LoVo (cell line): ENCODE data around the gene RIC3.
"Not testable (repeated sequence)": the region's sequence is repeated elsewhere in the genome, so short reads cannot be mapped to it uniquely, and the experiment has no call there.

Experiments used
- DNase-seq: peaks from one replicate; pipeline ENCODE4 v3.0.0-alpha.2; 2016; ENCODE audit warnings: low spot score

The RIC3 gene

DNA sequence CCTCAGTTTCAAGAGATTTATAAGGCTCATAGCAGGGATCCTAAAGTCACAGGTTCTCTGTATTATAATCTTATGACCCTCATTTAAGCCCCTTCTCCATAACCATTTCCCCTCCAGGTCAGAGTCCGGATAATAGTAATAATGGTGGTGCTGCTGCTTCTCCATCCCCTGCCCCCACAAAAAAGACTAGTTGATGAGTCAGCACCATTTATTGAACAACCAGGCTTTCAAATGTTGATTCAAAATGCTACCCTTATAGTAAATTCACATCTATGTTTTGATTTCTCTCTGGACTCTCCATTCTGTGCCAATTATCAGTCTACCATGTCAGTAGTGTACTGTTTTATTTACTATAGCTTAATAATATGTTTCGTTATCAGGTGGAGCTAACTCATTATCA is 17.6 kb upstream of the RIC3 start:
- no peak for DNase-seq

DNA sequence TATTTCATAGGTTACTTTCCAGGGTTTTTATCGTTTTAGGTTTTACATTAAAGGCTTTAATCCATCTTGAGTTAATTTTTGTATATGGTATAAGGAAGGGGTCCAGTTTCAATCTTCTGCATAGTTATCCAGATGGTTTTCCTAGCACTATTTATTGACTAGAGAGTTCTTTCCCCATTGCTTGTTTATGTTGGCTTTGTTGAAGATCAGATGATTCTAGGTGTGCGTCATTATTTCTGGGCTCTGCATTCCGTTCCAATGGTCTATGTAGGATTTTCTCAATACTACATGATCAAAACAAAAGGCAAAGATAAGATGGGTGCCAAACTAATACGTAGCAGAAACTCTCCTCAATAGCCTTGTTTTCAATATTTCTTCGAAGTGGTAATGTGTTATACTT is 14.3 kb upstream of the RIC3 start:
- DNase-seq = no peak

DNA sequence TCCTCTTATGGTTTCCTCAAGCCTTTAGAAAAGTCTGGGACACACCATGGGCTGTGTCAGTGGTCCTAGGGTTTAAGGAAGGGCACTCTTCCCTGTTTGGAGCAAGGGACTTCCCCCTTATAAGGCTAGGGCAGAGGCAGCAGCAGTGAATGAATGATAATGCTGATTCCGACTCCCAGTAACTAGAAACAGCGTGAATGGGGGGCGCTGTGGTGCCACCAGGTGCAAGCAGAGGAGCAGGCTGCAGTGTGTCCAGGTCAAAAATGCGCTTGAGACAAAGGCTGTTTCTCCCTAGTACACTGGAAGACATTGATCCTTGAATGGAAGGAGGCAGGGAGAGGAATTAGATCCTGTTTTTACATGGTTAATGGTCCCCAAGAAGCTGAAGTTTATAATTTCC is 11.6 kb upstream of the RIC3 start:
- no peak for DNase-seq

DNA sequence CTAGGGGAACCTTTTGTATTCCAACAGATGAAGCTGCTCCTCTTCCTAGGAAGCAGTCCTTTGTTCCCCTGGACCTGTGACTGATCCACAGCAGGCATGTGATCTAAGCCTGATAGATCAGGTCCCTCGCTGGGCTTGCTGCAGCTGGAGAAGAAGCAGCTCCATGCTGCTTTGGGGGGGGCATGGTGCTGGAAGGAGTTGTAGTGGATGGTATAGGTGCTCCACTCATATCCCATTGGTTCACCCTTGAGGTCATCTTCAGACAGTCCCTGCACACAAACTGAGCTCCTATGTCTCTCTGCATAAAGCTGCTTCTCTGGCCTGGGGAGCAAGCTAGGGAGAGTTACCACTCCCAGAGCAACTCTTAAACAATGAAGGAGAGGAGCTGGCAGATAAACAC is 9.5 kb upstream of the RIC3 start:
- no peak for DNase-seq

DNA sequence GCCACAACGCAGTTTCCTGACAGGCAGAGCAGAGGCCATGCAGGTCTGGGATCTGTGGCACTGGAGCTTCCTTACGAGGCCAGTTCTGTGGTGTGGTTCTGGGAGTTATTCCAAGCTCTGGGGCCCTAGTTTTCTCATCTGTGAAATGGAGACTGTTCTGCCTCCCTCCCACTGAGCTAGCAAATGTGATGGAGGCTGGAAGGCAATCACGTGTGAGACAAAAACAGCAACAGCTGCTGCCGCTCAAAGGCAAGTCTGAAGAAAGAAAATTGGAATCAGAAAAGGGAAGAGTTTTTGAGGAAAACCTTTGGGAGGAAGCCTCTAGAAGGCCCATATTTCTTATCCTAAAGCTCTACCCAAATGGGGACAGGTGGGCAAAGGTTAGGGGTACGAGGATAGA is 8.3 kb upstream of the RIC3 start:
- DNase-seq = no peak

DNA sequence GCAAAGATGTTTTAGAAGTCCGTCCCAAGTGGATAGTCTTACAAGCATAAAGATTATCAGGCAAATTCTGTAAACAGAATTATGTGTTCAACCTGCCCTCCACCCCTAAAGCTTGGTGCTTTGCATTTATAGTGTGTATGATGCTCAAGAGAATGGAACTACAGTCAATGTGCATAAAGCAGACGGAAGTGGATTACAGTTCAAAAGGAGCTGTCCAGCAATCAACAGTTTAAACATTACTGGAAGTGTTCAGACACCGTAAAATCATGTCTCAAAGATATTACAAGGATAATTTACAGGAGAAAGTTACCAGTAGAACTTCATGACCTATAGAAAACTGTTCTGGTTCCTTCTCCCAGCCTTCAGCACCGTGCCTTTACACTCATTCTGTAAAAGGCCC is 1.0 kb downstream of the RIC3 start:
- no peak for DNase-seq

DNA sequence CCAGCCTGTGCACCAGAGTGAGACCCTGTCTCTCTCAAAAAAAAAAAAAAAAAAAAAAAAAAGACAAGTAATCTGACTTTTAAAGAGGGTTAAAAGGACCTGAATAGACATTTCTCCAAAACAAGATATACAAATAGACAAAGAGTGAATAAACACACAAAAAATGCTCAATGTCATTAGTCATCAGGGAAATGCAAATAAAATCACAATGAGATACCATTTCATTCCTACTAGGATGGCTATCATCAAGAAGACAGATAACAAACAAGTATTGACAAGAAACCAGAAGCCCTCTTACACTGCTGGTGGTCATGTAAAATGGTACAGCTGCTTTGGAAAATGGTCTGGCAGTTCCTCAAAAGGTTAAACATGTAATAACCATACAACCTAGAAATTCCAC is 4.1 kb downstream of the RIC3 start:
- no peak for DNase-seq

DNA sequence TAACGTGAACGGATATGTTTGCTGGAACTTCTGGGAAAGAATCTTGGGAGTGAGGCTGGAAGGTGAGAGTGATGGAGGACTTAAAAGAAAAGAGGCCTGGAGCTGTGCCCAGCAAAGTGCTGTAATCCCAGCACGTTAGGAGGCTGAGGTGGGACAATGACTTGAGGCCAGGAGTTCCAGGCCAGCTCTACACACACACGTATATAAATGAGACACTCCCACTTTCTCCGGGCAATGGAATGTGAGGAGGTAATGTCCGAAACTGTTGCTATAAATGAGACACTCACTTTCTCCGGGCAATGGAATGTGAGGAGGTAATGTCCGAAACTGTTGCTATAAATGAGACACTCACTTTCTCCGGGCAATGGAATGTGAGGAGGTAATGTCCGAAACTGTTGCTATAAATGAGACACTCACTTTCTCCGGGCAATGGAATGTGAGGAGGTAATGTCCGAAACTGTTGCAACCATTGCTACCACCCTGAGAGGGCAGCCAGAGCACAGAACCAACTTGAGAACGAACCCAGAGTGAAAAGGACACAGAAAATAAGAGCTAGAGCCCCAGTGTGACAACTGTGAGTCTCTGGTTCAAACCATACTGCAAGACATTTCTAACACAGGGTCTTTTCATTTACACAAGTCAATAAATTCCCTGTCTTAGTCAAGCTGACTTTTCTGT is 7.1 kb downstream of the RIC3 start:
- DNase-seq = not testable (repeated sequence)

DNA sequence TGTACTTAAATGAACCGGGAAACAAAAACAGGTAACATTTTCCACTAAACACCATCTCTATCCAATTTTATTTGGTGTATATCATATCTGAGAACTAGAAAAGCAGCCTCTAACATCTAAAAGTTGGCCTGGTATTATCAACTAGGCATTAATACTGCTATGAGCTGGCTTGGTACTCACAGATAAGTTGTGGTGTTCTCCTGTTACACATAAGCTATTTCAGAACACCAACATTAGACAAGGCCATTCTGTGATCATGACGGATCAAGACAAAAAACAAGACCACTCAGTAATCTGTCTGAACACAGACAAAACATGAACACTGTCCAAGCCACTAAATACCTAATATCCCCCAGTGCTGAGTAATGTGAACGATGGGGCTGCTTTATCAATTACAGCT is 11.9 kb downstream of the RIC3 start:
- no peak for DNase-seq

DNA sequence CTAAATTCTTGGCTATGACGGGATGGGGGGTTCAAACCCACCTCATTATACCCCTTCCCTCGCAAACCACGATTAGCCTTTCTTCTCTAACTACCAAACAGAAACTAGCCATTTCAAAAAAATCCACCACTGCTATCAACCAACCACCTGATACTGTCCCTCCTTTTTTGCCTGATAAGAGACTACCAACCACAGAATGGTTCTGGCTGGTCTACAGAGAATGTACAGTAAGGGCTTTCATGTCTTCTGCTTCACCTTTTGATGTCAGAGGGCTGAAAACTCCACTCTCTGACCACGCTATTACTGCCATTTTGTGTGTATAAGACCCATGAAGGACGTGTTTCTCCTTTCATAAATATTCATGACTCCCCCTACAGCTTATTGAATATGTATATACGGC is 19.1 kb downstream of the RIC3 start:
- DNase-seq = no peak

DNA sequence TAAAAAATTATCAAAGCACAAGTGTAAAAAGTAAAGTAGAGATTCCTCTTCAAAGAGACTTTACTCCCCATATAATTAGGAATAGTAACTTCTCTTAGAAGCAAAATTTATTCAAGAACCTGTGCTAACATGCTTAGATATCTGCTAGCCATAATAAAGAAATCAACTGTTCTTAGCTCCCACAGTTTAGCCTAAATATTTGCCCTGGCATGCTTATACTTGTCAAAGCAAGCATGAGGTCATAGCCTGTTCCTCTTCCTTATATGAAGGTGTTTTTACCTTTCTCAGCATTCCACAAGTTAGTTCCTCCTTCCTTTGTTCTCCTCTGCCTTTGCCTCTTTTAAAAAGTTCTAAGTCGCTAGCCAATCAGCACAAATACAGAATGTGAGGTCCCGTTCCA is 30.3 kb downstream of the RIC3 start:
- DNase-seq = no peak

DNA sequence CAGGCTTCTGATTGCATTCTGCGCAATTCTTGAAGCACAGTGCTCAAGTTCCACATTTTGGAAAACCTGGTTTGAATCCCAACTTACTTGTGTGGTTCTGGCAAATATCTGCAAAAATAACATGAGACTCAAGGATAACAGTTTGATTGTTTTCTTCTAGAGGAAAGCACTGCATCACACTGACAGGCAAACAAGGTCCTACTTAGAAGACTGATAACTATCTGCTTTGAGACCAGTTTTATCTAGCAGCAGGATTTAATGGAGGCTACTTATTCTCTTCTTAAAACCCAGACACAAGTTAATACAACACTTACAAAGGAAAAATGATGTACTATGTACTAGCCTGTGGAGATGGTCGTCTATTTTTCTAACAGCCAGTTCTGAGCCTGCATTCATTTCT is 41.4 kb downstream of the RIC3 start:
- no peak for DNase-seq

DNA sequence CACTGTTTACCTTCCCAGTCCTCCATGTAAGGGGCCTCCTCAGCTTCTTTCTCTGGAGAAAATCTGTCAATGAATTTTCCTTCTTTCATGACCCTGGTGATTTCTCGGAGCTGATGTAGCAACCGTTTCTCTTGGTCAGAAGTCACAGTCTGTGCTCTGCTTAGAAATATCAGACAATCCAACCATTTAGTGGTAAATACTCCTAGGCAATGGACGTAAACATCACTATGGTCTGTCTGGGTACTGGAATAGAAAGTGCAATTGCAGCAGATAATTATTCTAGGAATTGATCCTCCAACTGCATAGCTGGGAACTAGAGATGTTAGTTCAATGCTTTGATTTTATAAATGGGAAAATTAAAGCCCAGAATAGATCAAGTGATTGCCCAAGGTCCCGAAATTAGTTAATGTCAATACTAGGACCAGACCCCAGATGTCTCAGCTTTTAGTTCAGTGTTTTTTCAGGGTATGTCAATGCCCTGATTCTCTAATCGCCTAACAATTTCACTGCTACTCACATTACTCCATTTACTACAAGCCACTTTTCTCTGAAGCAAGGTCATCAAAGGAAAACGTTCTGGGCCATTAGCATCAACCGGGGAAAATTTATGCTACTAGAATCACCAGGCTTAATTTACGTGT is 42.1 kb downstream of the RIC3 start:
- DNase-seq = no peak

DNA sequence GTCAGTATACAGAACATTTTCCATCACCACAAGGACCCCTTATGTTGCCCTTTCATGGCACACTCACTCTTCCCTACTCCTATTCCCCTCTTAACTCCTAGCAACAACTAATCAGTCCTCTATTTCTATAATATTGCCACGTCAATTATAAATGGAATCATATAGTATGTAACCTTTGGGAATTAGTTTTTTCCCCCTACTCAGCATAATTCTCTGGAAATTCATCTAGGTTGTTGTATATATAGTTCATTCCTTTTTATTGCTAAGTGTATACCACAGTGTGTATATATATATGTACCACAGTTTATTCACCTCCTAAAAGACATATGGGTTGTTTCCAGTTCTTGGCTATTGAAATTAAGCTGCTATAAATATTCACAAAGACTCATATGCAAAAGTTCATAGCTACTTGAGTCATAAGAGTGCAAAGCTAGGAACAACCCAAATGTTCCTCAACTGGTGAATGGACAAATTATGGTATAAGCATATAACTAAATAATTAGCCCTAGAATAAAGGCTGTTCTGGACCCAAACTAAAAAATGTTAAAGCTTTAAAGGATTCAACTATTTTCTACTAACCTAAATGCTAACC is 46.6 kb downstream of the RIC3 start:
- no peak for DNase-seq

DNA sequence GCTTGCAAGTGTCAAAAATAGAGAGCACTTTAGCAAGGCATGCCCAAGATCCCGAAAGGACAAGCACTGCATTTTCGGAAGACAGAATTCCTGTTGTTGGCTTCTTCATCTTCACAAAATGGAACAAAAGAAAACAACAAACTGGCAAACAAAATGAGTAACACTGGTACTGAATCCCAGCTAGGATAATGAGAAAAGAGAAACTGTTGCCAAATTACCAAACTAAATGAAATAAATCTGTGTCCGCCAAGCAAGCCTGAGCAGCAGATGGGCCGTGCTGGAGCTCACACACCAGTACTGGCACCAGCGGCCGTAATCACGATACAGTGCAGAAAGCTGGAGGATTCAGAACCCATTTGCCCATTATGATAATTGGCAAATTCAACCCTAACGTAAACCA is 57.2 kb downstream of the RIC3 start:
- DNase-seq = no peak

DNA sequence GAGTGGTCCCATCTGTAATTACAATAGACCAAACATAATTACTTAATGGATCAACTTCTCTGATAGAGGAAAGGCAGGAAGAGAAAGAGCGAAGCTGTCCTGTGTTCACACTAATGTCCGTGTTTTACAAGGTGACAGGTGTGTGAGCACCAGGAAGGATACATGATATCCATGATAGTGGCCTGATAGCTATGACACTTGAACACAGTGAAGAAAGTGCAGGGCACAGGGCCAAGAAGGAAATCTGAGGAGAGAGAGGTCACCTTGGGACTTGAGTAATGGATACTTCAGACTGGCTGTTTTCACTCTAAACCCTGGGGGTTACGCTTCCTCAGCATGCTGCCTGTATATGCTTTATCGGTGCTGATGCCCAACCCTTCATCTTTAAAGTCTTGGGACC is 58.4 kb downstream of the RIC3 start:
- no peak for DNase-seq

DNA sequence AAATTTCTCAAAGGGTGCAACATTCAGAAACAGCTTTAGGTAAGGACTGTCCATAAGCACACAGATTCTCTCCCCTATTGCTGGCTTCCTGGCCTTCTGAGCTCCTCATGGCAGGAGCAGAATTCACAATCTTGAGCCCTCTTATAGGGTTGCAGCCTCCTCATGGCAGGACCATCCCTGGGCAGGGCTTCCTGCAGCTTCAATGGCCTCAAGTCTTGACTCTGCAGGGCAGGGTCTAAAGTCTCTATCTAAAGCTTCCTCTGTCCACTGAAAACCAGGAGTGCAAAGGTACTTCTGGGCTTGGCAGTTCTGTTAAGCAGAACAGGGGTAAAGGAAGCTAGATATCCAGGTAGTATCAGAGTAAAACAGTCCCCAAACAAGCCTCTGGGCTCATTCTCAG is 59.1 kb downstream of the RIC3 start:
- no peak for DNase-seq

DNA sequence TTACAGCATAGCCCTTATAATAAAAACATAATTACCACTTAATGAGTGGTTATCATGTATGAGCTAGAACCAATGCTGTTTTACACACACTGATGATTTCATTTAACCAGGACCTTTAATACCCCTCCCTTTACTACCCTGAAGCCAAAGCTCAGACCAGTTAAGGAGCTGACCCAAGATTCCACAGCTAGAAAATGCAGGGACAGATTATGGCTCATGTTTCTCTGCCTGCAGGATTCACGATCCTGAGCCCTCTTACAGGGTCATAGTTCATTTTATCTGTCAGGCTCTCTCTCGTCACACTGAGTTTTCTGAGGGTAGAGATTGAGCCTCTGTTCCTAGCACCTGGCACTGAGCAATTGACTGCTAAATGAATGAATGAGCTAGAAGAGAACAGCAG is 60.4 kb downstream of the RIC3 start:
- DNase-seq = no peak

DNA sequence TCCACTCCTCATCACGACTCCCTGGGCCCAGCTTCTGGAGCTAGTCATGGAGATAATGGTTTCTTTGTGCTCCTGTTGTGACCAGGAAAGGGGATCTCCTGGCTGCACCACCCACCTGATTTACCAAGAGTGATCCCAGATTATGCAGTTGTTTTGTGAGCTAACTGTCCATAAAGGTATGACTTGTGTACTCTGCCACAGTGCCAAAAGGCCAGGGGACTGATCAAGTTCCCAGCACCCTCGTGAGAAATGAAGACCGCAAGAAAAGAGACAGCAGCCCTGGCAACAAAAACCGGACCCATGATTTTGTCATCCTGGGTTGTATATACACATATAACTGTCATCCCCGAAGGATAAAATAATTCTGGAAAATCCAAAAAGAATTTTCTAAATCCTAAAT is 61.2 kb downstream of the RIC3 start:
- DNase-seq = no peak

DNA sequence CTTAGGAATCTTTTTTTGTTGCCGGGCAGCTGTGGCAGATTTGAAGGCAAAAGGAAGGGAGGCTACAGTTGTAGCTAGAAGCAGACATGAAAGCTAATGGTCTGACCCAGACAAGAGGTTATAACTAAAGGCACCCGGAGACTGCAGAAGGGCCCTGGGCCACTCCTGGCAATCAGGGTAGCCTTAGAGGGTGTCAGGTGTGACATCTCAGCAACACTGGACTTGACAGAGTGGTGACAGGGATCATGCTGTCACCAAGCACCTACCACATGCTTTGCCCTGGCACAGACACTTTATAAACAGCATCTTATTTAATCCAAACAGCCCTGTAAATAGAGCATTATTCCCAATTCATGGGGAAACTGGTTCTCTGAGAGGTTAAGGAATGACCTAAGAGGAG is 62.1 kb downstream of the RIC3 start:
- no peak for DNase-seq

DNA sequence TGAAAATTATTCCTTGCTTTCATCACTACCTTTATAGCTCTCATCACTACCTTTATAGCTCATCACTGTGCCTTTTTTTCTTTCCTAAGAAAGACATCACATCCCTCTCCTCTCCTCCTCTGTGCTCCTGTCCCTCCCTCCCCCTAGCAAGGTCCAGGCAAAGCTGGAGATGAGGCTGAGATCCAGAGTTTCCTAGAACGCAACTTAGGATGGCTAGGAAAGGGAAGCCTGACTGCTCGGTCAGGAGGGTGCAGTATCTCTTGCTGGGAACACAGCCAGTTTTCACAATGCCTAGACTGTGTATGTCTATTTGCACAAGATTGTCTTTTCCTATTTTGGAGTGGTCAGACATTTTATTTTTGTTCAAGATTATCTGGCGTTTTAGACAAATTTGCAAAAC is 63.2 kb downstream of the RIC3 start:
- DNase-seq = no peak

DNA sequence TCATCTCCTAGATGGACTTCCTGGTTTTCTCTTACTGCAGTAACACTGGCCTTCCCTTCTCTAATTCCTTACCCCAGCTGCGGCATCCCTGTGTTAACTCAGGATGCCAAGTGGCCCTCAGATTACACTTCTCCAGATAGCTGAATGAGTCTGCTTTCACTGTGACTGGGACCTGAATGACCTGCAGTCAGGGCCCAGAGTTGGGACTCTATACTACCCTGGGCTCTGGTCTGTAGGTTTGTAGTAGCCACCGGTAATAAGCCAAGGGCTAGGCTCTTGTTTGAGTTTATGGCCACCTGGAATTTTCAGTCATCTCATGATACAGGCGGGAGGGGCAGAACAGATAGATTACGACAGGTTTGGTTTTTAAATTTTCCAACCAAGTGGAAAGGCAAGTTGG is 63.7 kb downstream of the RIC3 start:
- no peak for DNase-seq

DNA sequence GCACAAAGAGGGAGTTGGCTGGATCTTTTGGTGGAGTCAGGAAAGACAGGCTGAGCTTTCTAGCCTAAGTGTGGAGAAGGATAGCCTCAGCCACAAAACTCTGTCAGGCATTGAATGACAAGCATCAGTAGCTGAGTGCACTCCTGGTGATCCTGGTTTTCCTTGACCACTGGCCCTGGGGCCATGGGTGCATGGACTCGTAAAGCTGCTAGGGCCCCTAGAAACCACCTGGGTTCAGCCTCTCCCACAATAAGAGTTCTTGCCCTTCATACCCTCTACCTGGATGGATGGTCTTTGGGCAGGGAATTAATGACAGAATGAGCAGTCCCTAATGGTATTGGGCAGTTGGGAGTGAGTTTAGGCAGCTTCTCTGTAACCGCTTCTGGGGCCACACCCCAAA is 64.9 kb downstream of the RIC3 start:
- DNase-seq = no peak

DNA sequence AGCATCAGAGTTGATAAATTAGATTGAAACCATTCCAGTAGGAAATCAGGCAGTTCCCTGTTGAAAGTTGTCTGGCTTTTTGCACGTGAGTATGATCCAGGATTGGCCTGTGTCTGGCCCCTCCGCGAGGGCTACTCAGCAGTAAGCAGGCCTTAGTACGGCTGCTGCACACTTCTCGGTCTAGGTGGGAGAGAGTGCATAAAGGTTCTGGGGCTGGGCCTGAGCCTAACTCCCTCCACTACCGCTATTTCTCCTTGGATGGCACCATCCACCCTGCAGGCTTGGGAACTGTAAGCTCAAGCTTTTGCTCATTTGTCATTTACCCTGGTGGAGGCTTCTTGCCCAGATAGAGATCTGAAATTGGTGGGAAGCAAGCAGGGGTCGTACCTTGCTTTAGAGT is 65.9 kb downstream of the RIC3 start:
- no peak for DNase-seq
